Prostate gland (tissue), 2 donors: ENCODE results near the gene KRTAP12-1.

Experiments used
- CTCF ChIP-seq, 4 experiments: fragments of 200-600 bp in 2 of 4; fragments of 450-650 bp in 2 of 4; sonication (generic) in 2 of 4; IDR thresholded peaks; 1 replicate in 3 of 4; 2 replicates in 1 of 4; pipeline ENCODE4 v1.5.1; 2016 to 2019; ENCODE audit warnings: antibody characterized with exemption in 4 of 4, mild to moderate bottlenecking in 2 of 4, moderate library complexity in 2 of 4
- POLR2AphosphoS5 ChIP-seq: sonication (generic); formaldehyde crosslinking; IDR thresholded peaks from one replicate; pipeline ENCODE4 v1.6.1; 2017; ENCODE audit warnings: antibody characterized with exemption

GRCh38 chr21:44684483-44684882 is 2.5 kb upstream of the KRTAP12-1 start:
- TF ChIP-seq CTCF (IDR thresholded peaks at IDR 0.05) = no peak
- no peak for TF ChIP-seq POLR2AphosphoS5
